Mesodermal cell (in vitro differentiated cells): ENCODE results near the gene U2AF2.

Experiments used
- H3K27ac ChIP-seq: 2 replicates; pipeline ENCODE4 v1.7.0; 2013; ENCODE audit warnings: mild to moderate bottlenecking, low read depth, low read length, moderate library complexity; ENCODE audit not compliant: severe bottlenecking
- H3K36me3 ChIP-seq: 2 replicates; pipeline ENCODE4 v1.7.1; 2013; ENCODE audit warnings: mild to moderate bottlenecking, low read length, moderate library complexity; ENCODE audit not compliant: control insufficient read depth, insufficient read depth
- H3K4me1 ChIP-seq: one replicate; pipeline ENCODE4 v1.7.1; 2013; ENCODE audit warnings: mild to moderate bottlenecking, low read length; ENCODE audit not compliant: insufficient read depth, control insufficient read depth, poor library complexity, severe bottlenecking
- H3K4me3 ChIP-seq: 2 replicates; pipeline ENCODE4 v1.7.0; 2013; ENCODE audit warnings: low read length, control low read depth, mild to moderate bottlenecking; ENCODE audit not compliant: insufficient read depth, poor library complexity, severe bottlenecking; ENCODE audit errors: extremely low read depth
- H3K9me3 ChIP-seq: 2 replicates; pipeline ENCODE4 v1.7.1; 2013; ENCODE audit warnings: mild to moderate bottlenecking, low read length, moderate library complexity; ENCODE audit not compliant: control insufficient read depth
- WGBS, 2 experiments: methylation state at CpG; one replicate each; pipeline ENCODE4 v1.1.5; 2013; ENCODE audit warnings: missing lambda C conversion rate in 2 of 2; ENCODE audit not compliant: insufficient coverage in 2 of 2; 5-methylcytosine and 5-hydroxymethylcytosine counted together

U2AF2 gene

GRCh38 chr19:55686311-55687050 is 31.6 kb downstream of the U2AF2 start:
- Histone ChIP-seq H3K9me3 (no peaks in the 10 kb centered on the region), H3K27ac (no peak overlapping the region), H3K4me1 (no peaks in the 10 kb centered on the region), H3K4me3 (no peak overlapping the region), H3K36me3 (peaks cover 80% of the 10 kb centered on the region)
- WGBS, 2 experiments: 96% methylated on average over 19 to 28 of the region's 29 CpGs

DNA sequence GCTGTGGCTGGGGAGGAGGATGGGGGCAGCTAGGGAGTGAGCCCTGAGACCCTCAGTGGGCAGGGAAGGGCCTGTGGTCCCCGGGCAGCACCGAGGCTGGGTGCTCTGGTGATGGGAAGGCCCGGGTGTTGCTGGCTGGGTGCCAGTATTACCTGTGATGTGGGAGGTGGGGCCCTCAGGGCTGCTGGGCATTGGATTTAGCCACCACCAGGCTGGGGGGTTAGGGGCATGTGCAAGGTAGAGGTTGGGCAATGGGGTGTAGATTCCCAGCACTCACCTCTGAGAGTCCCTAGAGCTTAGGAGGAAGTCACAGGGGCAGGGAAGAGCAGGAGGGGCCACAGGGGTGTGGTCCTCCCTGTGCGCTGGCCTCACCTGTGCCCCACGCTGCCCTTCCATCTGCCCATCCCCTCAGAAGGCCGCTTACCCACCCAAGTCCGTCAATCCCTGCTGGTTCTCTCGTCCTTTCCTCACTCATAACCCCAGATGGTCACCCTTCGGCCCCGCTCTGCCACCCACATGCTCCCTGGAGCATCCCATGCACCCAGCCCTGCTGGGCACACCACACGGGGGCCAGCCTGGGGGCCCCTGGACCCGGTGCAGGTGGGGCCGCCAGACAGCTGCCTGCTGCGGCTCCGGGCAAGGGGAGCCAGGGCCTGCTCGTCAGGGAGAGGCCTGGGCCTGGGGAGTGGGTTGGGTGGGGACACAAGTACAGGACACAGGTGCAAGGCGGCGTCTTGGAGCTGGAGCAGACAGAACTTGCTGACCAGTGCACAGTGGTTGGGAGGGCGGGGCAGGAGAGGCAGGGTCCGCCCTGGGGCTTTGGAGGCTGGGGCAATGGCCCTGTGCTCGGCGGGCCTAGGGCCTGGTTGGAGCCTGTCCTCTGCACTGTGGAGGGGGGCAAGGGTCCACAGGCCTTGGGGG is 32.7 kb downstream of the U2AF2 start:
- no peak overlapping the region for H3K4me3 ChIP-seq
- H3K36me3 ChIP-seq: peaks cover 78% of the 10 kb centered on the region
- 91 to 95% methylated on average over 20 to 22 of the region's 22 CpGs for WGBS, 2 experiments
- H3K27ac ChIP-seq: no peak overlapping the region
- H3K9me3 ChIP-seq: no peaks in the 10 kb centered on the region
- no peaks in the 10 kb centered on the region for H3K4me1 ChIP-seq

DNA sequence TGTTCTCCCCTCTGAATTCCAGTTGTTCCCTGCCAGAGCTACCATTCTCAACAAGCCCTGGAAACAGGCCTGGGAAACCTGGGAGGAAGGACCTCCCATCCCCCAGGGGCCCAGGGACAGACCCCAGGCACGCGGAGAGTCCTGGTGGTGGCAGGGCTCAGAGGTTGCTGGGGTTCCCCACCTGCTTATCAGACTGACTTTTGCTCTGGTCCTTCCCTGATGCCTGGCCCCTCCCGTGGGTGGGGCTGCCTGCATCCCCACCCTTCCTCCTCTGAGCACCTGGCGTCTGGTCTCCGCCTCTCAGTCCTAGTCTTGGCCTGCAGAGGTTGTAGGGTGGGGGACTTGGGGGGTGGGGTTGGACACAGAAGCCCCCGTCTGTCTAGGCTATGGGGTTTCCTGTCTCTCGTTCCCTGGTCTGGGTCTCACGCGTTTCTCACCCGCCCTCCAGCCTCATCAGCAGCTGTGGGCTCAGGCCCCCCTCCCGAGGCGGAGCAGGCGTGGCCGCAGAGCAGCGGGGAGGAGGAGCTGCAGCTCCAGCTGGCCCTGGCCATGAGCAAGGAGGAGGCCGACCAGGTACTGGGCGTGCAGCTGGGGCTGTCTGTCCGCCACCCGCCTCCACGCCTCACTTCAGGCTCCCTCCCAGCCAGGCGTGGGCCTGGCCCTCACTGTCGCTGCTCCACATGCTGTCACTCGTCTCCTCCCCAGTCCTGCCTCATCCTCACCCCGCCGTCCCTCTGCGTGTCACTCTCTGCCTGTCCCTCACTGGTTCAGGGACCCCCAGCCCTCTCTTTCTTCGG is 33.8 kb downstream of the U2AF2 start:
- 92 to 94% methylated on average over 23 to 24 of the region's 27 CpGs for WGBS, 2 experiments
- H3K9me3 ChIP-seq: no peaks in the 10 kb centered on the region
- H3K4me3 ChIP-seq: no peak overlapping the region
- H3K4me1 ChIP-seq: no peaks in the 10 kb centered on the region
- H3K36me3 ChIP-seq: peaks cover 82% of the 10 kb centered on the region
- H3K27ac ChIP-seq: no peak overlapping the region

GRCh38 chr19:55689411-55690108 is 34.7 kb downstream of the U2AF2 start:
- no peak overlapping the region for H3K27ac ChIP-seq
- 96 to 97% methylated on average over 25 to 30 of the region's 35 CpGs for WGBS, 2 experiments
- H3K4me3 ChIP-seq: no peak overlapping the region

DNA sequence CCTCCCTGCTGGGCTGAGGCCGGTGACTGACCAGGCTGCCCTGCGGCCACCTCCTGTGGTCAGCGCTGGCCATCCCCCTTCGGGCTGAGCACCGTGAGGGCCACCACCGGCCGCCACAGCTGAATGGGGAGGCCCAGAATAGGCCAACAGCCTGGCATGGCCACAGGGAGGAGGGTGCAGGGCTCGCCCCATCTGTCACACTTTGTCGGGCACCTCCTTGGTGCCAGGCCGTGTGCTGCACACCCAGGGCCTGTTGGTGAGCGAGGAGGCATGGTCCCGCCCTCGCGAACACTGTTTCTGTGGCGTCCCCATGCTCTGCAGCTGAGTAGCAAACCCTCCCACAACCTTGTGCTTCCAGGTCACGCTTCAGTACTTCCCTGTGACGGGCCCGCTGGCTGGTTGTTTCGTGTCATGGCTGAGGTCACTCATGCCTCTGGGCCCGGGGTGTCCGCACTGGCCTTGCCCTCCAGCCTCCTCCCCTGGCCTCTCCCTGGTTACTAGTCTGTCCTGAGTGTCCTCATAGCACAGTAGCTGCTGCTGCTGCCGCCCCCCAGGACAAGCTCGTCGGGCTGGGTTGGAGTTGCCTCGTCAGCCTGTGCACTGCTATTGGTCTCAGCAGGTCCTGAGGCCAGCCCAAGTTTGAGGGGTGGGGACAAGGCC is 35.4 kb downstream of the U2AF2 start:
- Histone ChIP-seq H3K9me3 (no peaks in the 10 kb centered on the region), H3K36me3 (peaks cover 82% of the 10 kb centered on the region), H3K27ac (no peak overlapping the region), H3K4me1 (no peaks in the 10 kb centered on the region), H3K4me3 (no peak overlapping the region)
- 95 to 96% methylated on average over 24 to 25 of the region's 25 CpGs for WGBS, 2 experiments

More at GRCh38 chr19:55689411-55690108, 34.7 kb downstream of the U2AF2 start:
- Histone ChIP-seq H3K9me3 (no peaks in the 10 kb centered on the region), H3K36me3 (peaks cover 82% of the 10 kb centered on the region), H3K4me1 (no peaks in the 10 kb centered on the region)

DNA sequence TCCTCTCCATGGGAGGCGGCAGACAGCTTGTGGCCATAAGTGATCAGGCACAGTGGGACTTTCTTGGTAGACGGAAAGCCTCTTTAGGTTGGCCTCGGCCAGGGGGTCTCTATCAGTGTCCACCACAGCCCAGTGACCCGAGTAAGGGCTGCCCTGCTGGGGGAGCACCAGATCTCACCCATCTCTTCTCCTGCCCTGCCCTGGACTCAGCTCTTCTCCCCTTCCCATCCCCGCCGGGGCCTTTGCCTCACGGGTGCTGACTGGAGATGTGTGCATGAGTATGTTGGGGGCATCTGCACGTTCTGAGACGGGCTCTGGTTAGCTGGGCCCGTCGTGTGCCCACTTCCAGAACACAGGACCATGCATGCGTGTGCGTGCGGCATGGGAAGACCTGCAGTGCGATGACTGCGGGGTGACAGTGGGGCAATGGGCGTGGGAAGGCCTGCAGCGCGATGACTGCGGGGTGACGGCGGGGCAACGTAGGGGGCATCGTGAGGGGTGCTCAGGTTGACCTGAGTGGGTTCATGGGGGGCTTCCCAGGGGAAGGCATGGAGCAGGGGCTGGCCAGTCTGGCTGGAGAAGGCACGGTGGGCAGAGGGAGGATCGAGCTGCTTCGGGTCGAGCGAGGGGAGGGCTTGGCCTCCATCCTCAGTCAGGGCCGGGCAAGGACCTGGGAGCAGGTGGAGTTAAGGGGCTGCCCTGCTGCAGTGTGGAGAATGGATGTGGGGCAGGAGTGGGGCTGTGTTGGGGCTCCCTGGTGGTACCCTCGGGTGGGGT is 36.1 kb downstream of the U2AF2 start:
- Histone ChIP-seq H3K4me1 (no peaks in the 10 kb centered on the region), H3K9me3 (no peaks in the 10 kb centered on the region), H3K36me3 (peaks cover 81% of the 10 kb centered on the region), H3K27ac (no peak overlapping the region), H3K4me3 (no peak overlapping the region)
- WGBS, 2 experiments: 91 to 97% methylated on average over 21 to 29 of the region's 31 CpGs

- Histone ChIP-seq H3K4me3 (no peak overlapping the region), H3K4me1 (no peaks in the 10 kb centered on the region), H3K9me3 (no peaks in the 10 kb centered on the region), H3K36me3 (peaks cover 90% of the 10 kb centered on the region), H3K27ac (no peak overlapping the region)
- WGBS, 2 experiments: 95 to 97% methylated on average over 20 to 27 of the region's 31 CpGs
Measured at GRCh38 chr19:55691561-55692481, 37.0 kb downstream of the U2AF2 start.

DNA sequence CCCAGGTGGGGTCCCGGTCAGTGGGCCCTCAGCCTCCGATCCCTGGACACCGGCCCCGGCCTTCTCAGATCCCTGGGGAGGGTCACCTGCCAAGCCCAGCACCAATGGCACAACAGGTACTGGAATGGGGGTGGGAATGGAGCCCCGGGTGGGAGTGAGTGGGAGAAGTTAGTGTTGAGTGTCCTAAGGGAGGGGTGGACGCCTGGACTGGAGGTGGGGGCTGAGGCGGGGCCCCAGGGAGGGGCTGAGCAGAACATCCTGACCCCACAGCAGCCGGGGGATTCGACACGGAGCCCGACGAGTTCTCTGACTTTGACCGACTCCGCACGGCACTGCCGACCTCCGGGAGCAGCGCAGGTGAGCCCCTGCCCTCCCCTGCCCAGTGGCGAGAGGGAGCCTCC is 37.8 kb downstream of the U2AF2 start:
- H3K36me3 ChIP-seq: peaks cover 93% of the 10 kb centered on the region
- 98% methylated on average over 16 to 17 of the region's 19 CpGs for WGBS, 2 experiments
- H3K27ac ChIP-seq: no peak overlapping the region
- H3K4me1 ChIP-seq: no peaks in the 10 kb centered on the region
- H3K9me3 ChIP-seq: no peaks in the 10 kb centered on the region
- H3K4me3 ChIP-seq: no peak overlapping the region
